Ascending aorta (tissue), 2 donors: ENCODE data around the gene PDGFC. TPM values are rescaled to one million over a fixed set of nuclear protein-coding genes. Genes with fewer than 3 reads are reported as not detected.

Source experiments
- DNase-seq, 2 donors: peaks; one replicate each; pipeline ENCODE4 v3.0.0-alpha.2; 2019; ENCODE audit warnings: low spot score in 2 of 2
- H3K27ac ChIP-seq, 2 donors: fragments of 200-600 bp; sonication (generic); one replicate each; pipeline ENCODE4 v1.5.1; 2016 to 2017; ENCODE audit warnings: mild to moderate bottlenecking in 1 of 2
- H3K27me3 ChIP-seq: fragments of 200-600 bp; sonication (generic); one replicate; pipeline ENCODE4 v1.5.1; 2017
- H3K36me3 ChIP-seq, 2 donors: fragments of 200-600 bp; sonication (generic); one replicate each; pipeline ENCODE4 v1.5.1; 2016
- H3K4me1 ChIP-seq, 2 donors: fragments of 200-600 bp; sonication (generic); one replicate each; pipeline ENCODE4 v1.5.1; 2016 to 2017; ENCODE audit warnings: mild to moderate bottlenecking in 1 of 2
- H3K4me3 ChIP-seq, 2 donors: fragments of 200-600 bp; sonication (generic); one replicate each; pipeline ENCODE4 v1.5.1; 2016 to 2017; ENCODE audit warnings: mild to moderate bottlenecking in 1 of 2
- H3K9me3 ChIP-seq, 2 donors: fragments of 200-600 bp; sonication (generic); one replicate each; pipeline ENCODE4 v1.5.1; 2016
- intact Hi-C: fragments of 100-400 bp; cut with DNase I; formaldehyde crosslinking; loops from one replicate; pipeline ENCODE4 v1.15.1; 2023
- total RNA-seq: library from RNA; depleted of rRNA; stranded (reverse); fragments of >200 nt; gene quantifications from one replicate; pipeline ENCODE4 v1.1.0, GENCODE V29; 2016
- TF ChIP-seq, protein P1 (sequence below), 3 experiments: fragments of 200-600 bp in 2 of 3; fragments of 450-650 bp in 1 of 3; sonication (generic) in 2 of 3; IDR thresholded peaks; one replicate each; pipeline ENCODE4 v1.5.1; 2016 to 2019; ENCODE audit warnings: antibody characterized with exemption in 3 of 3, mild to moderate bottlenecking in 1 of 3, moderate library complexity in 1 of 3

The PDGFC gene
- total RNA-seq, 1 donor from 2014 or later, result 21.0 TPM

DNA sequence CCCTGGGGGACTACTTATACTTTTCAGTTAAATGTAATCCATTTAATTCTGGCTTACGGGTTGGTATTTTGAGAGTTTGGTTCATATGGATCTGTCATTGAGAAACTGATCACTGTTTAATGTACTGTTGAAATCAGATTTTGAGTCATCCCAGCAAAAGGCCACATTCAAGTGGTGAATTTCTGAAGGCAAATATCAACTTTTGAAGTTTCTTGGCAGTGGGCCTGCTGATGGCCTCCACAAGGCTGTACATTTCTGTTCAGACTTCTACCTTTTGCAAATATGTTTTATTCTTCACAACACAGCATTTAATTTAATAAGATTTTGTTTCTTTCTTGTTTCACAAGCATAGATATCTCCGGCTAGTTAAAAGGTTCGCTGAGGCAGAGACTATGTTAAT is 138.7 kb downstream of the PDGFC start:
- Histone ChIP-seq H3K27ac (no peak overlapping the region), H3K27me3 (no peaks in the 10 kb centered on the region), H3K4me3 (no peak overlapping the region), H3K36me3 (no peaks in the 10 kb centered on the region), H3K4me1 (peaks cover 0 to 15% of the 10 kb centered on the region in 2 donors), H3K9me3 (no peaks in the 10 kb centered on the region)
- TF ChIP-seq, protein P1, sequence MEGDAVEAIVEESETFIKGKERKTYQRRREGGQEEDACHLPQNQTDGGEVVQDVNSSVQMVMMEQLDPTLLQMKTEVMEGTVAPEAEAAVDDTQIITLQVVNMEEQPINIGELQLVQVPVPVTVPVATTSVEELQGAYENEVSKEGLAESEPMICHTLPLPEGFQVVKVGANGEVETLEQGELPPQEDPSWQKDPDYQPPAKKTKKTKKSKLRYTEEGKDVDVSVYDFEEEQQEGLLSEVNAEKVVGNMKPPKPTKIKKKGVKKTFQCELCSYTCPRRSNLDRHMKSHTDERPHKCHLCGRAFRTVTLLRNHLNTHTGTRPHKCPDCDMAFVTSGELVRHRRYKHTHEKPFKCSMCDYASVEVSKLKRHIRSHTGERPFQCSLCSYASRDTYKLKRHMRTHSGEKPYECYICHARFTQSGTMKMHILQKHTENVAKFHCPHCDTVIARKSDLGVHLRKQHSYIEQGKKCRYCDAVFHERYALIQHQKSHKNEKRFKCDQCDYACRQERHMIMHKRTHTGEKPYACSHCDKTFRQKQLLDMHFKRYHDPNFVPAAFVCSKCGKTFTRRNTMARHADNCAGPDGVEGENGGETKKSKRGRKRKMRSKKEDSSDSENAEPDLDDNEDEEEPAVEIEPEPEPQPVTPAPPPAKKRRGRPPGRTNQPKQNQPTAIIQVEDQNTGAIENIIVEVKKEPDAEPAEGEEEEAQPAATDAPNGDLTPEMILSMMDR (IDR thresholded peaks at IDR 0.05), result no peak
- intact Hi-C loops, result loop anchor here (10.0 kb wide), 1 partner anchor 358 kb away; no protein-coding TSS in a partner anchor
- no peak for DNase-seq

DNA sequence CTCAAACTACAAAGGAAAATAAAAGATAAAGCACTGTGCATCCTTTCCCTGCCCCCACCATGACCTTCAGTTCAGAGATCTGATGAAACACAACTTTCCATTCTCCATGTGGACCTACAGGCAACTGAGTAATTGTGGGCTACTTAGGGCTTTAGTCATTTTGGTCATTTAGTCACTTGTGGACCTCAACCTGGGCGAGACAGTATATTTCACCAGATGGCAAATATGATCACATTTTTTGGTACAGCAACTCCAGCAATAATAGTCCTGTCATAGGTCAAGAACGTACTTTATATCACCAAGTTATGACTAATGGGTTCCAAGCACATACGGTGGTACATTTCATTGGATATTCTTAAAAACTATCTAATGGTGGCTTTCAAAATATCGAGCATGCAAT is 141.2 kb downstream of the PDGFC start:
- intact Hi-C loops, result loop anchor here (10.0 kb wide), 1 partner anchor 356 kb away; no protein-coding TSS in a partner anchor
- Histone ChIP-seq H3K4me3 (no peak overlapping the region), H3K27me3 (no peaks in the 10 kb centered on the region), H3K27ac (peak overlapping the region; percentile 65 to 73), H3K9me3 (no peaks in the 10 kb centered on the region), H3K36me3 (no peaks in the 10 kb centered on the region), H3K4me1 (peaks cover 0 to 15% of the 10 kb centered on the region in 2 donors)
- DNase-seq, result no peak
- TF ChIP-seq, protein P1 (IDR thresholded peaks at IDR 0.05), result no peak

DNA sequence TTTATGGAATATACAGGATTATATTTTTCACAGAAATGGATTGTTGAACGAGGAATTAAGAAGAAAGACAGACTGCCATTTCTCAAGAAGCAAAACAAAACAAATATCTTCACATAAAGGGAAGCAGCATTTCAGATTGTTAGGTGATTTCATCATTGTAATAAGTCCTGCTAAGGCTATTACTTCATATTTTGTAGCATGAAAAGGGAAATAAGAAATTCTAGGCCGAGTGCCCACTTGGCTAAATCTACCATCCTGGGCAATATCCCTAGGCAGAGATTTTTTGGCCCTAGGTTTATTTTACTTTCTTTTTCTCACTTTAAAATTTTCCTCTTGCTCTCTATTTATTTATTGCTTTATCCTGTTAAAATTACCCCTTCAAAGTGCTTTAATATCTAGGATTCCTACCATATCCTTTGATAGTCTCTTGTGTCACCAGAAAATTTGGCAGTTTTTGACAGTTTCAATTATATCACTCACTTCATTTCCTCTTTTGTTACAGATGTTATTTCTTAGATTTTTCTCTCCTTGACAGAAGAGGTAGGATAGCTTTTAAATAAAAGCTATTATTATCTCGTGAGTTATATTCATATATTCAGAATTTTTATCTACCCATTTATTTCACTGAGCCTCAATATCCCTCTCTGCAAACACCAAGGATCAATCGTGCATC is 142.3 kb downstream of the PDGFC start:
- Histone ChIP-seq H3K27ac (peak overlapping the region; percentile 65 to 73), H3K4me3 (peak overlapping the region; percentile 41 to 43), H3K9me3 (no peaks in the 10 kb centered on the region), H3K27me3 (no peaks in the 10 kb centered on the region), H3K4me1 (peaks cover 0 to 13% of the 10 kb centered on the region in 2 donors), H3K36me3 (no peaks in the 10 kb centered on the region)
- intact Hi-C loops, result loop anchor here (5.0 kb wide), 3 partner anchors 57 to 138 kb away; no protein-coding TSS in a partner anchor
- DNase-seq, result peak in 1 of 2 donors; percentile 72
- TF ChIP-seq, protein P1 (IDR thresholded peaks at IDR 0.05), result no peak

DNA sequence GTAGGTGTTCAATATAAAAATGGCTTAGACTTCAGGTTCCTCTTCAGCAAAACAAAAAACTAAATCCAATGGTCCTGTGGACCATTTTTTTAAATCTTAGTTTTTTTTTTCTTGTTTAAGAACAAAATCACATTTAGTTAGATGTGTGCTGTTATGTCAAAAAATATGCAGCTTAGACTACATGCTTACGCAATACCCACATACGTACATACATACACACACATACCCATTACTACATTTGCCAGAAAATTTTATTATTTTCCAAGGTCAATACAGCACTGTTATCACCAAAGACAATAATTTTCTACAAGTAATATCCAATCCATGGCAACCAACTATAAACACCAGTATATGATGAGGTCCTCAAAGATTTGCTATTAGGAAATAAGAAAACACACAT is 144.1 kb downstream of the PDGFC start:
- intact Hi-C loops, result loop anchor here (5.0 kb wide), 3 partner anchors 55 to 140 kb away; no protein-coding TSS in a partner anchor
- TF ChIP-seq, protein P1 (IDR thresholded peaks at IDR 0.05), result no peak
- Histone ChIP-seq H3K36me3 (no peaks in the 10 kb centered on the region), H3K4me3 (no peak overlapping the region), H3K9me3 (no peaks in the 10 kb centered on the region), H3K4me1 (peaks cover 0 to 11% of the 10 kb centered on the region in 2 donors), H3K27ac (peak overlapping the region; percentile 65 to 73), H3K27me3 (no peaks in the 10 kb centered on the region)
- DNase-seq, result no peak

DNA sequence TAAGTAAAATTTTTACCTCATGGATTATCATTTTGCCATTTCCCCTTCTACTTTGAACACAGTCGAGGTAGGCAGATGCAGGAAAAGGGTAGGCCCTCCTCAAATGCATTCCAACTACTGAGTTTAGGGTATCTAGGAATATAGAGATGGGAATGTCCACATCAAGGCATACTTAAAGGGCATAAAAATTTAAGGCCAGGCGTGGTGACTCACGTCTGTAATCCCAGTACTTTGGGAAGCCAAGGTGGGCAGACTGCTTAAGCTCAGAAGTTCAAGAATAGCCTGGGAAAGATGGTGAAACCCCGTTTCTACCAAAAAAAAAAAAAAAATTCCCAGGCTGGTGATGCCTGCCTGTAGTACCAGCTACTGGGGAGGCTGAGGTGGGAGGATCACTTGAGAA is 146.5 kb downstream of the PDGFC start:
- no peak for DNase-seq
- TF ChIP-seq, protein P1 (IDR thresholded peaks at IDR 0.05), result no peak
- intact Hi-C loops, result loop anchor here (5.0 kb wide), 3 partner anchors 53 to 142 kb away; no protein-coding TSS in a partner anchor
- Histone ChIP-seq H3K4me1 (peaks cover 0 to 15% of the 10 kb centered on the region in 2 donors), H3K9me3 (no peaks in the 10 kb centered on the region), H3K27ac (no peak overlapping the region), H3K36me3 (no peaks in the 10 kb centered on the region), H3K4me3 (no peak overlapping the region), H3K27me3 (no peaks in the 10 kb centered on the region)
